ENCODE data around the gene PACRG. TPM values are rescaled to one million over a fixed set of nuclear protein-coding genes. Genes with fewer than 3 reads are reported as not detected.

The PACRG gene
- total and polyA plus RNA-seq, 3 experiments from 2014 or later: not detected

DNA sequence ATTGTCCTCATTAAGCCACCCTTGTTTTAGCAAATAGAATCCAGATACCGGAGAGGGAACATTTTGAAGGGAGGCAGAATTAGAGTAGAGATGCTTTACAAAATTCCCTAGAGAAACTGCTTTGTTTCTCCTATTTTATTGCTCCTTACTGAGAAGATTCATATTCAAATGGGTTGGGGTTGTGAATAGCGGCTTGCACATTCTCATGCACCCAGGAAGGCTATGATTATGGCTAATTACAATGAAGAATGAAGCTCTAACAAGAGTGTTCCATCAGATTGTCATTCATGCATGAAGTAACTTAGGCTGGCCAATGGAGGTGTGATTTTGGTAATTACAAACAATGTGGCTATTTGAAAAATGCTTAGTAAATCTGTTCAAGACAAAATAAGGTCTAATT, 129.6 kb downstream of the PACRG start:
- H3K36me3 ChIP-seq (ENCODE audit: insufficient read depth, low read length): no peaks in the 10 kb centered on the region
- CTCF ChIA-PET: no interaction called here
- H3K4me3 ChIP-seq (ENCODE audit: low read length): no peak overlapping the region
- no peaks in the 10 kb centered on the region for H3K9me3 ChIP-seq (ENCODE audit: low read length)
- H3K27me3 ChIP-seq (ENCODE audit: insufficient read depth, low read length, poor library complexity, severe bottlenecking): no peaks in the 10 kb centered on the region
- Mint-ChIP-seq H3K4me3 (no peak overlapping the region), H3K9me3 (peaks cover 0 to 9% (median 0%) of the 10 kb centered on the region in 5 donors), H3K27ac (no peak overlapping the region), H3K27me3 (no peaks in the 10 kb centered on the region), H3K36me3 (no peaks in the 10 kb centered on the region), H3K4me1 (no peaks in the 10 kb centered on the region)
- H3K4me1 ChIP-seq (ENCODE audit: insufficient read depth, low read length): no peaks in the 10 kb centered on the region
- H3K27ac ChIP-seq (ENCODE audit: low read depth, low read length): no peak overlapping the region
- POLR2A ChIA-PET: no interaction called here
- DNase-seq: no peak

GRCh38 chr6:162862462-162862861, 134.7 kb downstream of the PACRG start:
- Mint-ChIP-seq H3K27ac (no peak overlapping the region), H3K27me3 (no peaks in the 10 kb centered on the region), H3K4me3 (no peak overlapping the region), H3K36me3 (no peaks in the 10 kb centered on the region), H3K4me1 (no peaks in the 10 kb centered on the region), H3K9me3 (peaks cover 0 to 5% (median 2%) of the 10 kb centered on the region in 5 donors)
- Histone ChIP-seq H3K27me3 (ENCODE audit: insufficient read depth, low read length, poor library complexity, severe bottlenecking) (no peaks in the 10 kb centered on the region), H3K4me3 (ENCODE audit: low read length) (no peak overlapping the region), H3K4me1 (ENCODE audit: insufficient read depth, low read length) (no peaks in the 10 kb centered on the region), H3K9me3 (ENCODE audit: low read length) (no peaks in the 10 kb centered on the region), H3K27ac (ENCODE audit: low read depth, low read length) (no peak overlapping the region), H3K36me3 (ENCODE audit: insufficient read depth, low read length) (no peaks in the 10 kb centered on the region)
- POLR2A ChIA-PET: no interaction called here
- CTCF ChIA-PET: no interaction called here
- no peak for DNase-seq

- Histone ChIP-seq H3K27ac (ENCODE audit: low read depth, low read length) (no peak overlapping the region), H3K9me3 (ENCODE audit: low read length) (no peaks in the 10 kb centered on the region), H3K4me1 (ENCODE audit: insufficient read depth, low read length) (no peaks in the 10 kb centered on the region), H3K36me3 (ENCODE audit: insufficient read depth, low read length) (no peaks in the 10 kb centered on the region), H3K4me3 (ENCODE audit: low read length) (no peak overlapping the region), H3K27me3 (ENCODE audit: insufficient read depth, low read length, poor library complexity, severe bottlenecking) (no peaks in the 10 kb centered on the region)
- no peak overlapping the region for H3K4me3 Mint-ChIP-seq
- POLR2A ChIA-PET: no interaction called here
- no peaks in the 10 kb centered on the region for H3K4me1 Mint-ChIP-seq
- no peak for DNase-seq
- CTCF ChIA-PET: no interaction called here
- H3K9me3 Mint-ChIP-seq: peaks cover 0 to 5% (median 3%) of the 10 kb centered on the region in 5 donors
- H3K27me3 Mint-ChIP-seq: no peaks in the 10 kb centered on the region
- H3K36me3 Mint-ChIP-seq: no peaks in the 10 kb centered on the region
- H3K27ac Mint-ChIP-seq: no peak overlapping the region
Observed at GRCh38 chr6:162862941-162863340, 135.2 kb downstream of the PACRG start.

- Histone ChIP-seq H3K4me1 (ENCODE audit: insufficient read depth, low read length) (no peaks in the 10 kb centered on the region), H3K36me3 (ENCODE audit: insufficient read depth, low read length) (no peaks in the 10 kb centered on the region), H3K9me3 (ENCODE audit: low read length) (no peaks in the 10 kb centered on the region), H3K4me3 (ENCODE audit: low read length) (no peak overlapping the region), H3K27ac (ENCODE audit: low read depth, low read length) (no peak overlapping the region), H3K27me3 (ENCODE audit: insufficient read depth, low read length, poor library complexity, severe bottlenecking) (no peaks in the 10 kb centered on the region)
- DNase-seq: no peak
- ChIA-PET CTCF (no interaction called here), POLR2A (no interaction called here)
- Mint-ChIP-seq H3K36me3 (no peaks in the 10 kb centered on the region), H3K4me1 (no peaks in the 10 kb centered on the region), H3K9me3 (peaks cover 0 to 4% (median 2%) of the 10 kb centered on the region in 5 donors), H3K27me3 (no peaks in the 10 kb centered on the region), H3K27ac (no peak overlapping the region), H3K4me3 (no peak overlapping the region)
Observed at GRCh38 chr6:162863821-162864220, 136.0 kb downstream of the PACRG start.

DNA sequence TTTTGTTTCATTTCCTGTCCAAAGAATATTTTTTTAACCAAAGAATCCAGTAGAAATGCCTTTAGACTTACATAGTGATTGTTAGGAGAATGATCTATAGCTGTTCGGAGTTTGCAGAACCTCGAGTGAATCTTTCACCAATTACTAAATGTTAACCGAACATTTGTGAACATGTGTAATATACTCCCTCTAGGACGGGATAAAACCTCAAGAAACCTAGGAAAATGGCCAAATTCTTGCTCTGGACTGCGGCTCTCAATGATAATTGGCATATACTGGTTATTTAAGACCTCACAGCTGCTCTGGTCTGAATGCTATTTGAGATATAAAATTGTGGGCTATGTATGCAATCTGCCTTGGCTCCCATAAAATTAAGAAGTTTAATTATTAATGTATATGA, 137.1 kb downstream of the PACRG start:
- Histone ChIP-seq H3K27me3 (ENCODE audit: insufficient read depth, low read length, poor library complexity, severe bottlenecking) (no peaks in the 10 kb centered on the region), H3K36me3 (ENCODE audit: insufficient read depth, low read length) (no peaks in the 10 kb centered on the region), H3K27ac (ENCODE audit: low read depth, low read length) (no peak overlapping the region), H3K4me3 (ENCODE audit: low read length) (no peak overlapping the region), H3K9me3 (ENCODE audit: low read length) (no peaks in the 10 kb centered on the region), H3K4me1 (ENCODE audit: insufficient read depth, low read length) (no peaks in the 10 kb centered on the region)
- no peak for DNase-seq
- ChIA-PET POLR2A (no interaction called here), CTCF (no interaction called here)
- Mint-ChIP-seq H3K27me3 (no peaks in the 10 kb centered on the region), H3K27ac (no peak overlapping the region), H3K4me1 (no peaks in the 10 kb centered on the region), H3K4me3 (no peak overlapping the region), H3K9me3 (peaks cover 0 to 4% (median 0%) of the 10 kb centered on the region in 5 donors), H3K36me3 (no peaks in the 10 kb centered on the region)

- no peaks in the 10 kb centered on the region for H3K9me3 ChIP-seq (ENCODE audit: low read length)
- Mint-ChIP-seq H3K36me3 (no peaks in the 10 kb centered on the region), H3K9me3 (peaks cover 0 to 4% (median 2%) of the 10 kb centered on the region in 5 donors), H3K27me3 (no peaks in the 10 kb centered on the region), H3K4me1 (no peaks in the 10 kb centered on the region), H3K27ac (no peak overlapping the region), H3K4me3 (no peak overlapping the region)
- DNase-seq: no peak
- no peaks in the 10 kb centered on the region for H3K27me3 ChIP-seq (ENCODE audit: insufficient read depth, low read length, poor library complexity, severe bottlenecking)
- CTCF ChIA-PET: no interaction called here
- no peaks in the 10 kb centered on the region for H3K4me1 ChIP-seq (ENCODE audit: insufficient read depth, low read length)
- H3K36me3 ChIP-seq (ENCODE audit: insufficient read depth, low read length): no peaks in the 10 kb centered on the region
- POLR2A ChIA-PET: no interaction called here
- no peak overlapping the region for H3K27ac ChIP-seq (ENCODE audit: low read depth, low read length)
- H3K4me3 ChIP-seq (ENCODE audit: low read length): no peak overlapping the region
Observed at GRCh38 chr6:162866656-162867055, 138.9 kb downstream of the PACRG start.

- Histone ChIP-seq H3K4me1 (ENCODE audit: insufficient read depth, low read length) (no peaks in the 10 kb centered on the region), H3K4me3 (ENCODE audit: low read length) (no peak overlapping the region), H3K9me3 (ENCODE audit: low read length) (no peaks in the 10 kb centered on the region), H3K36me3 (ENCODE audit: insufficient read depth, low read length) (no peaks in the 10 kb centered on the region), H3K27ac (ENCODE audit: low read depth, low read length) (no peak overlapping the region), H3K27me3 (ENCODE audit: insufficient read depth, low read length, poor library complexity, severe bottlenecking) (no peaks in the 10 kb centered on the region)
- H3K4me3 Mint-ChIP-seq: no peak overlapping the region
- no peaks in the 10 kb centered on the region for H3K36me3 Mint-ChIP-seq
- CTCF ChIA-PET: no interaction called here
- H3K27ac Mint-ChIP-seq: no peak overlapping the region
- no peaks in the 10 kb centered on the region for H3K4me1 Mint-ChIP-seq
- POLR2A ChIA-PET: no interaction called here
- no peaks in the 10 kb centered on the region for H3K27me3 Mint-ChIP-seq
- DNase-seq: no peak
- peaks cover 0 to 4% (median 2%) of the 10 kb centered on the region in 5 donors for H3K9me3 Mint-ChIP-seq
Observed at GRCh38 chr6:162868397-162868796, 140.6 kb downstream of the PACRG start.

- ChIA-PET POLR2A (no interaction called here), CTCF (no interaction called here)
- H3K27me3 ChIP-seq (ENCODE audit: insufficient read depth, low read length, poor library complexity, severe bottlenecking): no peaks in the 10 kb centered on the region
- H3K4me3 ChIP-seq (ENCODE audit: low read length): no peak overlapping the region
- H3K36me3 ChIP-seq (ENCODE audit: insufficient read depth, low read length): no peaks in the 10 kb centered on the region
- no peak for DNase-seq
- Mint-ChIP-seq H3K4me1 (no peaks in the 10 kb centered on the region), H3K27me3 (no peaks in the 10 kb centered on the region), H3K36me3 (no peaks in the 10 kb centered on the region), H3K4me3 (no peak overlapping the region), H3K27ac (no peak overlapping the region), H3K9me3 (peaks cover 0 to 4% (median 2%) of the 10 kb centered on the region in 5 donors)
- no peaks in the 10 kb centered on the region for H3K9me3 ChIP-seq (ENCODE audit: low read length)
- H3K27ac ChIP-seq (ENCODE audit: low read depth, low read length): no peak overlapping the region
- no peaks in the 10 kb centered on the region for H3K4me1 ChIP-seq (ENCODE audit: insufficient read depth, low read length)
Observed at GRCh38 chr6:162871966-162872365, 144.2 kb downstream of the PACRG start.

DNA sequence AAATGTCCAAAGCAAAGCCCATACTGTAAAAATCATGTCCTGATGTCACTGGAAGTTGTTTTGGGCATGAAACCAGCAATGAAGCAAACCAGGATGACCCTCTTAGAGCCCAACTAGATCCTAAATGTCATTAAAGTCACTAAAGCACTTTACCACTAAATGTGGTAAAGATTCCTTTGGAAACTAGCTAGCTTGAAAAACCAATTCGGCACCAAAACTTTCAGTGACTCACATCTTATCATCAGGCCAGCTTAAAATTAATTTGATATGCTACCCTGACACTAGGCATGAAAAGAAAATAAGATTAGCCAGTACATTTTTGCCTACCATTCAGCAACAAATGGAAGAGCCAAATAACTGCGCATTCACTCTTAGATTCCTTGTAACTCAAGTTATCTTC, 145.8 kb downstream of the PACRG start:
- Histone ChIP-seq H3K4me3 (ENCODE audit: low read length) (no peak overlapping the region), H3K4me1 (ENCODE audit: insufficient read depth, low read length) (no peaks in the 10 kb centered on the region), H3K36me3 (ENCODE audit: insufficient read depth, low read length) (no peaks in the 10 kb centered on the region), H3K27me3 (ENCODE audit: insufficient read depth, low read length, poor library complexity, severe bottlenecking) (no peaks in the 10 kb centered on the region), H3K9me3 (ENCODE audit: low read length) (no peaks in the 10 kb centered on the region), H3K27ac (ENCODE audit: low read depth, low read length) (no peak overlapping the region)
- ChIA-PET POLR2A (no interaction called here), CTCF (no interaction called here)
- H3K36me3 Mint-ChIP-seq: no peaks in the 10 kb centered on the region
- no peak overlapping the region for H3K27ac Mint-ChIP-seq
- DNase-seq: no peak
- H3K27me3 Mint-ChIP-seq: no peaks in the 10 kb centered on the region
- H3K9me3 Mint-ChIP-seq: peaks cover 0 to 4% (median 0%) of the 10 kb centered on the region in 5 donors
- no peak overlapping the region for H3K4me3 Mint-ChIP-seq
- H3K4me1 Mint-ChIP-seq: no peaks in the 10 kb centered on the region
